Esophagus muscularis mucosa (tissue), 3 donors: ENCODE data around the gene AGO1.

Experiments
- CTCF ChIP-seq, 3 experiments: fragments of 200-600 bp in 2 of 3; fragments of 450-650 bp in 1 of 3; sonication (generic) in 2 of 3; IDR thresholded peaks; one replicate each; pipeline ENCODE4 v1.5.1; 2017 to 2019; ENCODE audit warnings: antibody characterized with exemption in 3 of 3, mild to moderate bottlenecking in 2 of 3, moderate library complexity in 1 of 3
- POLR2A ChIP-seq: fragments of 450-650 bp; IDR thresholded peaks from one replicate; pipeline ENCODE4 v1.6.1; 2017; ENCODE audit warnings: antibody characterized with exemption, moderate library complexity, mild to moderate bottlenecking, low read depth

DNA sequence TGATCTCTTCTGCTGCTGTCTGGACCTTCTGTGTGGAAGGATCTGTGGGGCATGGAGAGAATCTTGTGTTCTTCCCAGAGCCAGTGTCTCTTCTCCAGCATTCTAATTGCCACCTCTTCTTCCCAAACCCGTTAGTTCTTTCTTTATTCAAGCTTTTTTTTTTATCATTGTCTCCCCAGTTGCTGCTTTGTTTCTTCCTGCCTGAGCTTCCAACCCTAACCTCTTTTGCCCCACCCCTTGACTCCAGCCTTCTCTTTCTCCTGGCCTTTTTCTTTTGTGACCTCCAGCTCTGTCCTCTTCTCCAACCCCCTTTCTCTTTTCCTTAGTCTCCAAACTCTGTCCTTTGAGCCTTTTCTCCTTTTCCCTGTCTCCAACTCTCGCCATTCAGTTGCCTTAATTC is 4.5 kb downstream of the AGO1 start:
- TF ChIP-seq CTCF (IDR thresholded peaks at IDR 0.05) (no peak), POLR2A (no peak)
